Neural progenitor cell (in vitro differentiated cells): ENCODE measurements around the gene CCDC70.

Experiments
- CTCF ChIP-seq: fragments of 200-600 bp; sonication (generic); IDR thresholded peaks from 2 replicates; pipeline ENCODE4 v1.5.1; 2017; ENCODE audit warnings: antibody characterized with exemption, mild to moderate bottlenecking
- EZH2 ChIP-seq: fragments of 200-600 bp; sonication (generic); IDR thresholded peaks from 2 replicates; pipeline ENCODE4 v1.6.1; 2017; ENCODE audit warnings: antibody characterized with exemption, mild to moderate bottlenecking, moderate library complexity

GRCh38 chr13:51849145-51850101 lies 12.3 kb upstream of the CCDC70 start:
- TF ChIP-seq CTCF (peak; percentile 89), EZH2 (no peak)
